B cell (primary cell): Measurements from ENCODE around the gene PPOX. TPM values are rescaled to one million over a fixed set of nuclear protein-coding genes. Genes with fewer than 3 reads are reported as not detected.

Experiments used
- ATAC-seq: fragments of 200-7000 bp; cut with Tn5 transposase; one replicate; pipeline ENCODE4 v1.10.0; 2021; ENCODE audit warnings: low read depth, mild to moderate bottlenecking, moderate number of reproducible peaks, moderate library complexity
- CTCF ChIA-PET: fragments of 350-600 bp; sonication (Branson Sonifier 250); formaldehyde crosslinking; loops from one replicate; lab custom pipeline; 2021; ENCODE audit warnings: antibody characterized with exemption, inconsistent platforms; lab: Charles Lee
- POLR2A ChIA-PET: fragments of 350-600 bp; sonication (Branson Sonifier 250); formaldehyde crosslinking; loops from one replicate; lab custom pipeline; 2021; ENCODE audit warnings: antibody characterized with exemption; lab: Charles Lee
- DNase-seq: peaks from one replicate; pipeline ENCODE4 v3.0.0; 2013
- H2AFZ ChIP-seq: 2 replicates; pipeline ENCODE4 v1.6.1; 2012; ENCODE audit warnings: mild to moderate bottlenecking, low read depth, low read length; ENCODE audit not compliant: insufficient read depth, poor library complexity, severe bottlenecking
- H3K27ac ChIP-seq, 2 donors: 1 replicate in 1 of 2; 2 replicates in 1 of 2; pipeline ENCODE4 v1.5.1; 2012 to 2013; ENCODE audit warnings: low read length in 2 of 2, mild to moderate bottlenecking in 2 of 2, moderate library complexity in 1 of 2
- H3K27me3 ChIP-seq, 4 experiments: fragments of 200-600 bp in 1 of 4; sonication (generic) in 1 of 4; replicated peaks in 1 of 4; 1 replicate in 2 of 4; 2 replicates in 2 of 4; pipeline versions ENCODE4 v1.6.1 to v1.7.0; 2013 to 2016; ENCODE audit warnings: low read length in 3 of 4, mild to moderate bottlenecking in 2 of 4, mixed read lengths in 1 of 4, moderate library complexity in 1 of 4; ENCODE audit not compliant: insufficient read depth in 4 of 4, control insufficient read depth in 3 of 4; ENCODE audit errors: control extremely low read depth in 1 of 4
- H3K36me3 ChIP-seq, 2 experiments: replicated peaks in 1 of 2; 1 replicate in 1 of 2; 2 replicates in 1 of 2; pipeline versions ENCODE4 v1.6.1 to v1.7.1; 2013; ENCODE audit warnings: low read length in 1 of 2; ENCODE audit not compliant: insufficient read depth in 2 of 2, control insufficient read depth in 1 of 2; ENCODE audit errors: control extremely low read depth in 1 of 2, extremely low read depth in 1 of 2
- H3K4me1 ChIP-seq, 2 donors: fragments of 200-600 bp in 1 of 2; sonication (generic) in 1 of 2; 1 replicate in 1 of 2; 2 replicates in 1 of 2; pipeline versions ENCODE4 v1.5.1 to v1.6.1; 2013 to 2017; ENCODE audit warnings: low read length in 2 of 2; ENCODE audit not compliant: control insufficient read depth in 2 of 2, insufficient read depth in 2 of 2
- H3K4me2 ChIP-seq: replicated peaks from 2 replicates; pipeline ENCODE3; 2012; ENCODE audit warnings: mild to moderate bottlenecking, low read depth, low read length; ENCODE audit not compliant: poor library complexity, severe bottlenecking
- H3K4me3 ChIP-seq, 5 experiments: fragments of 200-600 bp in 1 of 5; sonication (generic) in 1 of 5; 1 replicate in 3 of 5; 2 replicates in 2 of 5; pipeline versions ENCODE4 v1.5.1 to v1.7.0; 2011 to 2016; ENCODE audit warnings: low read length in 4 of 5, mild to moderate bottlenecking in 4 of 5, low read depth in 2 of 5, control low read depth in 1 of 5, moderate library complexity in 1 of 5; ENCODE audit not compliant: insufficient read depth in 1 of 5; ENCODE audit errors: control extremely low read depth in 1 of 5, extremely low read depth in 1 of 5
- H3K79me2 ChIP-seq: fragments of 200-600 bp; sonication (generic); one replicate; pipeline ENCODE4 v1.6.0; 2016; ENCODE audit warnings: low read length; ENCODE audit not compliant: control insufficient read depth, insufficient read depth
- H3K9ac ChIP-seq: fragments of 200-600 bp; sonication (generic); 2 replicates; pipeline ENCODE4 v1.6.1; 2017; ENCODE audit warnings: mild to moderate bottlenecking, low read length, moderate library complexity
- H3K9me3 ChIP-seq, 3 donors: one replicate each; pipeline versions ENCODE4 v1.6.1 to v1.7.1; 2013; ENCODE audit warnings: low read length in 2 of 3; ENCODE audit not compliant: control insufficient read depth in 2 of 3, insufficient read depth in 1 of 3; ENCODE audit errors: control extremely low read depth in 1 of 3
- H4K20me1 ChIP-seq: 2 replicates; pipeline ENCODE4 v1.6.0; 2012; ENCODE audit warnings: mild to moderate bottlenecking, low read length; ENCODE audit not compliant: insufficient read depth, control insufficient read depth, poor library complexity, severe bottlenecking
- H3K27ac Mint-ChIP-seq: one replicate; pipeline ENCODE4 v1.8.0; 2021; ENCODE audit warnings: mixed read lengths
- H3K27me3 Mint-ChIP-seq: one replicate; pipeline ENCODE4 v1.8.0; 2021; ENCODE audit warnings: mixed read lengths
- H3K4me1 Mint-ChIP-seq: one replicate; pipeline ENCODE4 v1.8.0; 2021; ENCODE audit warnings: mixed read lengths
- H3K4me3 Mint-ChIP-seq: one replicate; pipeline ENCODE4 v1.8.0; 2021; ENCODE audit warnings: mixed read lengths
- H3K9me3 Mint-ChIP-seq: one replicate; pipeline ENCODE4 v1.8.0; 2022; ENCODE audit warnings: mixed read lengths; ENCODE audit not compliant: insufficient read depth
- EZH2 ChIP-seq: IDR thresholded peaks from 2 replicates; pipeline ENCODE4 v1.6.1; 2012; ENCODE audit warnings: borderline replicate concordance, low read depth, mild to moderate bottlenecking, moderate library complexity, low read length; ENCODE audit not compliant: insufficient read depth, poor library complexity, severe bottlenecking
- WGBS: methylation state at CpG from one replicate; pipeline ENCODE4 v1.1.5; 2013; ENCODE audit warnings: missing lambda C conversion rate; ENCODE audit not compliant: insufficient coverage; 5-methylcytosine and 5-hydroxymethylcytosine counted together
- intact Hi-C: fragments of 100-400 bp; cut with micrococcal nuclease; formaldehyde crosslinking; loops from one replicate; pipeline ENCODE4 v1.10.0; 2022
- polyA plus RNA-seq: library from polyadenylated mRNA; depleted of rRNA; stranded (reverse); fragments of >200 nt; gene quantifications from 2 replicates; pipeline ENCODE4 v1.2.3, GENCODE V29; 2012
- total RNA-seq, 2 donors: library from RNA; stranded (reverse); fragments of 120-200 nt in 1 of 2; gene quantifications; 1 replicate in 1 of 2; 2 replicates in 1 of 2; pipeline versions ENCODE4 v1.2.3 to v1.2.4, GENCODE V29; 2013 to 2022
- TF ChIP-seq, protein P1 (sequence below): fragments of 200-600 bp; IDR thresholded peaks from one replicate; pipeline ENCODE4 v1.8.0; 2022; ENCODE audit warnings: antibody characterized with exemption, mild to moderate bottlenecking

PPOX gene
- total and polyA plus RNA-seq, 2 donors (not counting 1 experiment from before 2014, with no cell fraction given), result 65.6 to 82.3 TPM

DNA sequence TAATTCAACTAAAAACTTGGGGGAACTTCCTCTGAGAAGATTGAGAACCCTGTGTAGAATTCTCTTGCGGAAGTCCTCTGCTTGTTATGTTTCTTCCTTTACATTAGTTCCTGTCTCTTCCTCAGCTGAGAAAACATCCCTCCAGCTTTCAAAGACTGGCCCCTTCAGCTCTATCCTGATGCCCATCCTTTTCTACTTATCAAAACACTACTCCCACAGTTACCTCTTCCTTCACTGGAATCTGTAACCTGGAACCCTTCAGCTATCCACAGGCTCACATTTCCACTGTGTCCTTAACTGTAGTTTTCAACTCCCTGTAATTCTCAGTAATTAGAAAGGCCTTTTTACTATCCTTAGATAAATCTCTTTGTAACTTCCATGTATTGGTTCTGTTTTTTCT, 27.8 kb upstream of the PPOX start:
- POLR2A ChIA-PET, result no interaction called here
- ATAC-seq, result no peak

DNA sequence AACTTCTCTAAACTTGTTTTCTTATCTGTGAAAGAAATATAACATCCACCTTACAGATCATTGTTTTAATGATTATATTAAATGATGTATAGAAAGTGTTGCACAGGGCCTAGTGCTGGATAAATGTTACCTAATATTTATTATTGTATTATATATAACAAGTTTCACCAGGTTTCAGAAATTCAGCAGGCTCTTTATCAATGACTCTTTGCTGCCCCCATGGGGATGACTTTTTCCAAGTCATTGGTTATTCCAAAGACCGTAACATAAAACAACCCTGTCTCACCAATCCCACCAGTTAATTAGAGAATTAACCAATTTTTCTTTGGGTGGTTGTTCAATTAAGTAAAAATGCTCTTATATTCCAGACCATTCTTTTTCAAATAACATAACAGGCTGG, 26.5 kb upstream of the PPOX start:
- no CpG with 5 or more reads among the region's 1 CpG for WGBS
- no peak overlapping the region for H3K27ac Mint-ChIP-seq
- no peak overlapping the region for H3K4me3 Mint-ChIP-seq
- no peak overlapping the region for H2AFZ ChIP-seq
- H3K9ac ChIP-seq, result no peak overlapping the region
- H3K9me3 ChIP-seq, result no peaks in the 10 kb centered on the region
- TF ChIP-seq EZH2, result no peak
- TF ChIP-seq, protein P1, sequence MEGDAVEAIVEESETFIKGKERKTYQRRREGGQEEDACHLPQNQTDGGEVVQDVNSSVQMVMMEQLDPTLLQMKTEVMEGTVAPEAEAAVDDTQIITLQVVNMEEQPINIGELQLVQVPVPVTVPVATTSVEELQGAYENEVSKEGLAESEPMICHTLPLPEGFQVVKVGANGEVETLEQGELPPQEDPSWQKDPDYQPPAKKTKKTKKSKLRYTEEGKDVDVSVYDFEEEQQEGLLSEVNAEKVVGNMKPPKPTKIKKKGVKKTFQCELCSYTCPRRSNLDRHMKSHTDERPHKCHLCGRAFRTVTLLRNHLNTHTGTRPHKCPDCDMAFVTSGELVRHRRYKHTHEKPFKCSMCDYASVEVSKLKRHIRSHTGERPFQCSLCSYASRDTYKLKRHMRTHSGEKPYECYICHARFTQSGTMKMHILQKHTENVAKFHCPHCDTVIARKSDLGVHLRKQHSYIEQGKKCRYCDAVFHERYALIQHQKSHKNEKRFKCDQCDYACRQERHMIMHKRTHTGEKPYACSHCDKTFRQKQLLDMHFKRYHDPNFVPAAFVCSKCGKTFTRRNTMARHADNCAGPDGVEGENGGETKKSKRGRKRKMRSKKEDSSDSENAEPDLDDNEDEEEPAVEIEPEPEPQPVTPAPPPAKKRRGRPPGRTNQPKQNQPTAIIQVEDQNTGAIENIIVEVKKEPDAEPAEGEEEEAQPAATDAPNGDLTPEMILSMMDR, result peak; percentile 54
- no peak overlapping the region for H3K4me3 ChIP-seq
- ATAC-seq (peak; percentile 31), DNase-seq (peak; percentile 62)
- POLR2A ChIA-PET, result no interaction called here
- no peaks in the 10 kb centered on the region for H3K27me3 Mint-ChIP-seq
- no peaks in the 10 kb centered on the region for H3K4me1 ChIP-seq
- H3K27me3 ChIP-seq, result no peaks in the 10 kb centered on the region
- H3K27ac ChIP-seq, result no peak overlapping the region
- H3K36me3 ChIP-seq, result no peaks in the 10 kb centered on the region
- H3K4me1 Mint-ChIP-seq, result peaks cover 11% of the 10 kb centered on the region
- H3K4me2 ChIP-seq, result no peak overlapping the region
- H4K20me1 ChIP-seq, result no peaks in the 10 kb centered on the region
- peaks cover 16% of the 10 kb centered on the region for H3K79me2 ChIP-seq
- CTCF ChIA-PET, result interaction anchor here (0.7 to 10.0 kb wide), 16 partner anchors 15 to 425 kb away, joined by 3 to 82 read pairs (median 4); partner anchors contain the start of genes ARHGAP30, TSTD1 and USF1
- no peaks in the 10 kb centered on the region for H3K9me3 Mint-ChIP-seq
- intact Hi-C loops, result loop anchor here (1.0 to 10.0 kb wide), 3 partner anchors 142 to 425 kb away; partner anchors contain the start of gene CD48

More for the DNA sequence above, 27.8 kb upstream of the PPOX start:
- TF ChIP-seq, protein P1, result no peak
- TF ChIP-seq EZH2, result no peak
- Histone ChIP-seq H3K9ac (no peak overlapping the region), H3K4me1 (peaks cover 5 to 6% of the 10 kb centered on the region in 2 donors), H3K4me3 (no peak overlapping the region), H3K4me2 (no peak overlapping the region), H3K9me3 (no peaks in the 10 kb centered on the region), H3K27me3 (no peaks in the 10 kb centered on the region), H3K27ac (no peak overlapping the region), H2AFZ (no peak overlapping the region), H3K36me3 (no peaks in the 10 kb centered on the region), H4K20me1 (no peaks in the 10 kb centered on the region), H3K79me2 (peaks cover 28% of the 10 kb centered on the region)
- CTCF ChIA-PET, result interaction anchor here (0.7 to 10.0 kb wide), 11 partner anchors 11 to 148 kb away, joined by 3 to 82 read pairs (median 6); partner anchors contain the start of genes ARHGAP30, KLHDC9, PPOX and TSTD1
- Mint-ChIP-seq H3K27me3 (no peaks in the 10 kb centered on the region), H3K4me3 (no peak overlapping the region), H3K4me1 (peaks cover 11% of the 10 kb centered on the region), H3K9me3 (no peaks in the 10 kb centered on the region), H3K27ac (no peak overlapping the region)
- intact Hi-C loops, result loop anchor here (10.0 kb wide), 1 partner anchor 424 kb away; the partner anchor contains the start of gene CD48
- WGBS, result 85% methylated on average over 1 of the region's 1 CpG
- DNase-seq, result no peak
